ENCODE measurements around the gene ADAM15. TPM values are rescaled to one million over a fixed set of nuclear protein-coding genes. Genes with fewer than 3 reads are reported as not detected.
A peak's percentile ranks its signal among the peaks of the same experiment; 100 is the strongest.

Gene ADAM15
- total RNA-seq, 2 donors from 2014 or later, result 101 to 228 TPM

DNA sequence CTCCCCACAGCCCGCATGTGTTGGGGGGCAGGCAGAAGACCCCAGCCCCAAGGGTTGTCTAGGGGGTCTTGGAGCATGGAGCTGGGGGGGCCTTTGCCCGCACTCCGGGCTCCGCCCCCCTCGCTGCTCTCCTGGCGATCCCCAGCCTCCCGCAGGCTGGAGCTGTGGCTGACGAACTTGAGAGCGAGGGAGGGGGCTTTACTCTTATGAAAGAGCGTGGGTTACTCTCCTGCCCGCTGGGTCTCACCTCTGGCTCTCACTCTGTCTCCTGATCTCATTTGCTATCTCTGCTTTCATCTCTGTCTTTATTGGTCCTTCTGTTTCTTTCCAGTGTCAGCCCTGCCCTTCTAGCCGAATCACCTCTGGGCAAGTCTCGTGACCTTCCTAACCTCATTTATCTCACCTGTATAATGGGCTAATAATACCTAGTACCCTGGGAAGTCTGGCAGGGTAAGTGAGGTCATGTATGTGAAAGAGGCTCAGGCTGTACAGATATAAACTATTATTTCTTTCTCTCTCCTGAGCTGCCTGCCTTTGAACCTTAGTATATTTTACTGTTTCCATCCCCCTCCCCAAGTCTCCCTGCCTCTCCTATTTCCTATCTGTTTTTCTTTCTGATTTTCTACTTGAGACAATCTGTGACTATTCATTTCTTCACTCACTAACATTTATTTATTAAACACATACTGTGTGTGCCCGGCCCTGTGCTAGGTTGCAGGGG is 13.2 kb downstream of the ADAM15 start:
- Histone ChIP-seq H3K9me3 (no peaks in the 10 kb centered on the region), H3K4me1 (peaks cover 19% of the 10 kb centered on the region), H3K4me3 (peak overlapping the region; percentile 90), H3K36me3 (no peaks in the 10 kb centered on the region), H3K27ac (peak overlapping the region; percentile 88), H3K9ac (ENCODE audit: low read depth in 2 of 2, low read length in 2 of 2) (peak overlapping the region; percentile 81 to 83), H3K27me3 (no peaks in the 10 kb centered on the region)
- intact Hi-C loops (cut with DNase I), result loop anchor here (5.0 kb wide), 1 partner anchor 157 kb away; no protein-coding TSS in a partner anchor
- DNase-seq, result peak; percentile 43
- TF ChIP-seq, protein P1, sequence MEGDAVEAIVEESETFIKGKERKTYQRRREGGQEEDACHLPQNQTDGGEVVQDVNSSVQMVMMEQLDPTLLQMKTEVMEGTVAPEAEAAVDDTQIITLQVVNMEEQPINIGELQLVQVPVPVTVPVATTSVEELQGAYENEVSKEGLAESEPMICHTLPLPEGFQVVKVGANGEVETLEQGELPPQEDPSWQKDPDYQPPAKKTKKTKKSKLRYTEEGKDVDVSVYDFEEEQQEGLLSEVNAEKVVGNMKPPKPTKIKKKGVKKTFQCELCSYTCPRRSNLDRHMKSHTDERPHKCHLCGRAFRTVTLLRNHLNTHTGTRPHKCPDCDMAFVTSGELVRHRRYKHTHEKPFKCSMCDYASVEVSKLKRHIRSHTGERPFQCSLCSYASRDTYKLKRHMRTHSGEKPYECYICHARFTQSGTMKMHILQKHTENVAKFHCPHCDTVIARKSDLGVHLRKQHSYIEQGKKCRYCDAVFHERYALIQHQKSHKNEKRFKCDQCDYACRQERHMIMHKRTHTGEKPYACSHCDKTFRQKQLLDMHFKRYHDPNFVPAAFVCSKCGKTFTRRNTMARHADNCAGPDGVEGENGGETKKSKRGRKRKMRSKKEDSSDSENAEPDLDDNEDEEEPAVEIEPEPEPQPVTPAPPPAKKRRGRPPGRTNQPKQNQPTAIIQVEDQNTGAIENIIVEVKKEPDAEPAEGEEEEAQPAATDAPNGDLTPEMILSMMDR (IDR thresholded peaks at IDR 0.05), result no peak

DNA sequence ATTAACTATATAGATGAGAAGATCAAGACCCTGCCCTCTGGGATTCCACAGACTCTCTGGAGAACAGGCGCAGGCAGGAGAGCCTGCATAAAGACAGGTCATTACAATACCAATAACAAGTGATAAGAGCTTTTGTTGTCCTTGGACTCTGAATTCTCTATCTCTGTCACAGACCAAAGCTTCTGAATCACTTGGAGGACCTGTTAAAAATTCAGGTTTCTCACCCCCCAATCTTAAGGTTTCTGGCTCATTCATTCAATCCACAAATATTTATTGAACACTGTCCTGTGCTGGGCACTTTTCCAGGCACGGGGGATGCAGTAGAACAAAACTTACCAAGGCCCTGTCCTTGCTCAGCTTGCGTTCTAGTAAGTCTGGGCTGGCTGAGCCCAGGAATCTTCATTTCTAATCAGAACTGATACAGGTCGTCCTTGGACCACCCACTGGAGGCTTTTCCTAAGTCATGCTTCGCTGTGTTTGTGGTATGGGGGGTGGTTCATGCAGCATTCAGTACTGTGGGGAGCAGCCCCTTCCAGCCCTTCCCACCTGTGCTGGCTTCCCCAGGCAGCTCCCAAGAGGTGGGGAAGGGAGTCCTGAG is 13.8 kb downstream of the ADAM15 start:
- TF ChIP-seq, protein P1 (IDR thresholded peaks at IDR 0.05), result no peak
- Histone ChIP-seq H3K4me3 (peak overlapping the region; percentile 90), H3K9me3 (no peaks in the 10 kb centered on the region), H3K27ac (peak overlapping the region; percentile 4), H3K4me1 (peaks cover 19% of the 10 kb centered on the region), H3K9ac (ENCODE audit: low read depth in 2 of 2, low read length in 2 of 2) (peak overlapping the region in 1 of 2 donors; percentile 1), H3K27me3 (no peaks in the 10 kb centered on the region), H3K36me3 (no peaks in the 10 kb centered on the region)
- DNase-seq, result no peak
- intact Hi-C loops (cut with DNase I), result loop anchor here (5.0 kb wide), 1 partner anchor 158 kb away; no protein-coding TSS in a partner anchor

DNA sequence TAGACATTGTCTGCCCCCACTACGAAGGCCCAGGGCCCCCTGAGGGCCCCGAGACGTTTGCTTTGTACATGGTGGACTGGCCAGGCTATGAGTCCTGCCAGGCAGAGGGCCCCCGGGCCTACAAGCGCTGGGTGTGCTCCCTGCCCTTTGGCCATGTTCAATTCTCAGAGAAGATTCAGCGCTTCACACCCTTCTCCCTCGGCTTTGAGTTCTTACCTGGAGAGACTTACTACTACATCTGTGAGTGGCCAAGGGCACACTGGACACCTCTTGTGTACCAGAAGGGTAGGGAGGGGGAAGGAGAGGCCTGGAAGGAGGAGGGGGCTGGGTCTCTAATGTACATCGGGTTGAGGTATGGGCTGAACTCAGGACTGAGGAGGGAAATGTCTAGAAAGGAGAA is 15.7 kb downstream of the ADAM15 start:
- Histone ChIP-seq H3K27me3 (no peaks in the 10 kb centered on the region), H3K9me3 (no peaks in the 10 kb centered on the region), H3K9ac (ENCODE audit: low read depth in 2 of 2, low read length in 2 of 2) (no peak overlapping the region), H3K27ac (no peak overlapping the region), H3K4me1 (peaks cover 16% of the 10 kb centered on the region), H3K4me3 (no peak overlapping the region), H3K36me3 (no peaks in the 10 kb centered on the region)
- intact Hi-C loops (cut with DNase I), result no loop called here
- TF ChIP-seq, protein P1 (IDR thresholded peaks at IDR 0.05), result no peak
- no peak for DNase-seq

DNA sequence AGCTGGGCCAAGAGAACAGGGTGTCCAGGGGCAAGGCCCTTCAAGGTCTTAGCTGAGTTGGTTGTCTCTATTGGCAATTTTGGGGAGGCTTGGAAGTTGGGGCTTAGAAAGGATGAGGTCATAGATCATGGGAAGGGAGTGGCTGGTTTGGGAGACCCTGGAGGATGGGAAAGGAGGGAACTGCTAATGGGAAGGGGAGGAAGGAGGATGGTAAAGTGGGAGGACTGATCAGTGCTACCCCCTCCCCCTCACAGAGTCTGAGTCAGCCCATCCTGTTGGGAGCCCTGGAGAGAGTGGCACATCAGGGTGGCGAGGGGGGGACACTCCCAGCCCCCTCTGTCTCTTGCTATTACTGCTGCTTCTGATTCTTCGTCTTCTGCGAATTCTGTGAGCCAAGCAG is 17.5 kb downstream of the ADAM15 start:
- no peak overlapping the region for H3K27ac ChIP-seq
- no peak overlapping the region for H3K9ac ChIP-seq (ENCODE audit: low read depth in 2 of 2, low read length in 2 of 2)
- no peaks in the 10 kb centered on the region for H3K36me3 ChIP-seq
- intact Hi-C loops (cut with DNase I), result no loop called here
- TF ChIP-seq, protein P1 (IDR thresholded peaks at IDR 0.05), result no peak
- no peak for DNase-seq
- H3K4me3 ChIP-seq, result no peak overlapping the region
- H3K4me1 ChIP-seq, result no peaks in the 10 kb centered on the region
- no peaks in the 10 kb centered on the region for H3K9me3 ChIP-seq
- H3K27me3 ChIP-seq, result no peaks in the 10 kb centered on the region

DNA sequence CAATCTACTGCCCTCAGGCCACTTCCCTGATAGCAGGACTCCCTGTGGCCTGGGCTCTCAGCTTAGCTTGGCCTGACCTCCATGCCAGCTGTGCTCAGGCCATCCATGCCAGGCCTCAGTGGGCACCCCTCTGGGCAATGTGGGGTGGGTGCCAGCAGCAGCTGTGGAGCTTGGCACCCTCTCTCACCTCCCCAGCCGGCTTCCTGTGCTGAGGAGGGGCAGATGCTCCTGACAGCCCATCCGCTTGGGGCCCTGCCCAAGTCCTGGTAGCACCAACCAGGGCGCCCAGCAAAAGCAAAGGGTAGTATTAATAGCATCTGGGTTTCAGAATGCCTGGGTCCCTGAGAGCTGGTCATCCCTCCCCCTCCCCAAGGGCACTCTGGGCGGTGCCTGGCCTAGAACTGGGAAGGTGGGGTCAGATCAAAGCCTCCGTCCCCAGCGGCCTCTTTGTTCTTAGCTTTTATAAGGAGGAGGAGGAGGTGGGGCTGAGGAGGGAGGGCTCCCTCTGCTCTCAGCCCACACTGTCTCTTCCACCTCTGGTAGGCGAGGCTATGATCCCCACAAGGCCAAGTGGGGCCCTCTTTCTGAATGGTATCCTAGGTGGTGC is 18.5 kb downstream of the ADAM15 start:
- peak; percentile 52 for DNase-seq
- Histone ChIP-seq H3K4me3 (no peak overlapping the region), H3K4me1 (no peaks in the 10 kb centered on the region), H3K9ac (ENCODE audit: low read depth in 2 of 2, low read length in 2 of 2) (peak overlapping the region in 1 of 2 donors; percentile 54), H3K36me3 (no peaks in the 10 kb centered on the region), H3K27ac (no peak overlapping the region), H3K27me3 (no peaks in the 10 kb centered on the region), H3K9me3 (no peaks in the 10 kb centered on the region)
- intact Hi-C loops (cut with DNase I), result no loop called here
- TF ChIP-seq, protein P1 (IDR thresholded peaks at IDR 0.05), result no peak
